H9 (cell line): ENCODE data around the gene IL17RE. TPM values are rescaled to one million over a fixed set of nuclear protein-coding genes. Genes with fewer than 3 reads are reported as not detected.

Experiments used
- DNase-seq: peaks from one replicate; pipeline ENCODE4 v3.0.0-alpha.2; 2017
- H2AFZ ChIP-seq: one replicate; pipeline ENCODE4 v1.6.1; 2013; ENCODE audit warnings: mild to moderate bottlenecking, low read length, control low read depth, moderate library complexity
- H2AK5ac ChIP-seq: 2 replicates; pipeline ENCODE4 v1.6.1; 2013; ENCODE audit warnings: low read length, control low read depth, mixed read lengths; ENCODE audit not compliant: insufficient read length
- H2BK120ac ChIP-seq: one replicate; pipeline ENCODE4 v1.6.1; 2013; ENCODE audit warnings: low read depth, mild to moderate bottlenecking, low read length, control low read depth, inconsistent platforms; ENCODE audit not compliant: poor library complexity, severe bottlenecking
- H2BK12ac ChIP-seq: 2 replicates; pipeline ENCODE4 v1.6.1; 2013; ENCODE audit warnings: low read length, control low read depth, mixed read lengths, low read depth; ENCODE audit not compliant: insufficient read length
- H2BK15ac ChIP-seq: 2 replicates; pipeline ENCODE4 v1.6.1; 2013; ENCODE audit warnings: low read depth, low read length, control low read depth
- H2BK20ac ChIP-seq: one replicate; pipeline ENCODE4 v1.6.1; 2013; ENCODE audit warnings: low read depth, mild to moderate bottlenecking, low read length, control low read depth, inconsistent platforms; ENCODE audit not compliant: poor library complexity, severe bottlenecking
- H2BK5ac ChIP-seq: 2 replicates; pipeline ENCODE4 v1.6.1; 2013; ENCODE audit warnings: low read length, control low read depth, mixed read lengths; ENCODE audit not compliant: insufficient read length
- H3K14ac ChIP-seq: 2 replicates; pipeline ENCODE4 v1.6.1; 2013; ENCODE audit warnings: low read length, control low read depth; ENCODE audit not compliant: insufficient read depth
- H3K18ac ChIP-seq: 2 replicates; pipeline ENCODE4 v1.6.1; 2013; ENCODE audit warnings: low read depth, mild to moderate bottlenecking, mixed read lengths, low read length, control low read depth; ENCODE audit not compliant: insufficient read length
- H3K23ac ChIP-seq: 2 replicates; pipeline ENCODE4 v1.6.1; 2013; ENCODE audit warnings: low read length, control low read depth, mixed read lengths, low read depth; ENCODE audit not compliant: insufficient read length
- H3K23me2 ChIP-seq: 2 replicates; pipeline ENCODE4 v1.6.1; 2013; ENCODE audit warnings: low read depth, mild to moderate bottlenecking, mixed read lengths, low read length, control low read depth; ENCODE audit not compliant: insufficient read length, poor library complexity, severe bottlenecking
- H3K27ac ChIP-seq: 2 replicates; pipeline ENCODE4 v1.5.1; 2013; ENCODE audit warnings: low read length, control low read depth, mixed read lengths, low read depth; ENCODE audit not compliant: insufficient read length
- H3K27me3 ChIP-seq: 2 replicates; pipeline ENCODE4 v1.6.1; 2013; ENCODE audit warnings: low read length, control low read depth, inconsistent platforms; ENCODE audit not compliant: insufficient read depth
- H3K4ac ChIP-seq: 2 replicates; pipeline ENCODE4 v1.6.1; 2013; ENCODE audit warnings: low read depth, mild to moderate bottlenecking, control low read depth, inconsistent platforms, low read length, moderate library complexity
- H3K4me1 ChIP-seq: 2 replicates; pipeline ENCODE4 v1.6.1; 2013; ENCODE audit warnings: low read length, control low read depth, inconsistent platforms; ENCODE audit not compliant: insufficient read depth
- H3K4me2 ChIP-seq: 2 replicates; pipeline ENCODE4 v1.6.1; 2013; ENCODE audit warnings: low read length, control low read depth, mixed read lengths; ENCODE audit not compliant: insufficient read length, insufficient read depth
- H3K56ac ChIP-seq: 2 replicates; pipeline ENCODE4 v1.6.1; 2013; ENCODE audit warnings: low read depth, mild to moderate bottlenecking, mixed read lengths, low read length, control low read depth; ENCODE audit not compliant: insufficient read length
- H3K79me1 ChIP-seq: 2 replicates; pipeline ENCODE4 v1.6.1; 2013; ENCODE audit warnings: low read depth, mild to moderate bottlenecking, moderate library complexity, low read length, control low read depth, inconsistent platforms; ENCODE audit not compliant: insufficient read depth, poor library complexity, severe bottlenecking
- H3K79me2 ChIP-seq: 2 replicates; pipeline ENCODE4 v1.6.1; 2013; ENCODE audit warnings: low read length, control low read depth, inconsistent platforms; ENCODE audit not compliant: insufficient read depth
- H3K9ac ChIP-seq: 2 replicates; pipeline ENCODE4 v1.6.1; 2013; ENCODE audit warnings: low read length, control low read depth, mixed read lengths; ENCODE audit not compliant: insufficient read length; ENCODE audit errors: extremely low read depth
- H3K9me3 ChIP-seq: one replicate; pipeline ENCODE4 v1.6.1; 2013; ENCODE audit warnings: low read depth, low read length, inconsistent platforms; ENCODE audit not compliant: control insufficient read depth
- H3T11ph ChIP-seq: one replicate; pipeline ENCODE4 v1.6.1; 2013; ENCODE audit warnings: mild to moderate bottlenecking, low read length, control low read depth, inconsistent platforms
- H4K20me1 ChIP-seq: one replicate; pipeline ENCODE4 v1.6.1; 2013; ENCODE audit not compliant: control insufficient read depth, insufficient read length, insufficient read depth
- H4K5ac ChIP-seq: 2 replicates; pipeline ENCODE4 v1.6.1; 2013; ENCODE audit warnings: low read depth, mild to moderate bottlenecking, mixed read lengths, low read length, control low read depth; ENCODE audit not compliant: insufficient read length
- H4K8ac ChIP-seq: replicated peaks from 2 replicates; pipeline ENCODE4 v1.6.1; 2013; ENCODE audit warnings: low read length, control low read depth, mixed read lengths, low read depth; ENCODE audit not compliant: insufficient read length
- H4K91ac ChIP-seq: 2 replicates; pipeline ENCODE4 v1.6.1; 2013; ENCODE audit warnings: low read depth, mild to moderate bottlenecking, moderate library complexity, mixed read lengths, low read length, control low read depth; ENCODE audit not compliant: insufficient read length
- H3K27ac Mint-ChIP-seq, 3 experiments: 2 replicates in 2 of 3; 3 replicates in 1 of 3; pipeline ENCODE4 v1.8.0; 2020 to 2021; ENCODE audit warnings: mixed read lengths in 3 of 3, mild to moderate bottlenecking in 1 of 3, moderate library complexity in 1 of 3
- H3K27me3 Mint-ChIP-seq: 2 replicates; pipeline ENCODE4 v1.8.0; 2021; ENCODE audit warnings: low read depth, mild to moderate bottlenecking, moderate library complexity, mixed read lengths
- H3K36me3 Mint-ChIP-seq, 3 experiments: 2 replicates in 2 of 3; 3 replicates in 1 of 3; pipeline ENCODE4 v1.8.0; 2020 to 2021; ENCODE audit warnings: low read depth in 3 of 3, mixed read lengths in 3 of 3; ENCODE audit not compliant: insufficient read depth in 1 of 3
- H3K4me1 Mint-ChIP-seq, 2 experiments: 2 replicates each; pipeline ENCODE4 v1.8.0; 2020; ENCODE audit warnings: mixed read lengths in 2 of 2
- H3K4me3 Mint-ChIP-seq, 2 experiments: 2 replicates in 1 of 2; 3 replicates in 1 of 2; pipeline ENCODE4 v1.8.0; 2020 to 2021; ENCODE audit warnings: mild to moderate bottlenecking in 2 of 2, mixed read lengths in 2 of 2, moderate library complexity in 1 of 2
- H3K9me3 Mint-ChIP-seq, 2 experiments: 2 replicates in 1 of 2; 3 replicates in 1 of 2; pipeline ENCODE4 v1.8.0; 2020; ENCODE audit warnings: mild to moderate bottlenecking in 2 of 2, mixed read lengths in 2 of 2, moderate library complexity in 1 of 2
- CTCF ChIP-seq: fragments of 200-600 bp; sonication (generic); conservative IDR thresholded peaks from 3 replicates; pipeline ENCODE4 v1.8.0; 2021; ENCODE audit warnings: antibody characterized with exemption, mild to moderate bottlenecking
- WGBS: extraction: QIAGEN DNeasy Blood & Tissue Kit; methylation state at CpG from one replicate; pipeline ENCODE4 v1.1.7; 2013; ENCODE audit warnings: missing lambda C conversion rate, low lambda C conversion rate, mixed read lengths; ENCODE audit not compliant: insufficient read length; ENCODE audit errors: extremely low coverage; 5-methylcytosine and 5-hydroxymethylcytosine counted together
- total RNA-seq: library from RNA; stranded (reverse); gene quantifications from 2 replicates; pipeline ENCODE4 v1.2.1, GENCODE V29; 2021

Gene IL17RE
- total RNA-seq, 1 experiment from 2014 or later, result 2.1 TPM

- peaks cover 15% of the 10 kb centered on the region for H3K23me2 ChIP-seq
Observed at GRCh38 chr3:9914559-9915253, 12.1 kb downstream of the IL17RE start.

More at GRCh38 chr3:9914559-9915253, 12.1 kb downstream of the IL17RE start:
- H3K27ac Mint-ChIP-seq, result no peak overlapping the region
- peaks cover 0 to 5% (median 0%) of the 10 kb centered on the region in 3 experiments; a peak in 1 of 7 replicates for H3K36me3 Mint-ChIP-seq
- no peak for TF ChIP-seq CTCF
- H2BK20ac ChIP-seq, result no peak overlapping the region
- H2BK5ac ChIP-seq, result no peak overlapping the region
- no peaks in the 10 kb centered on the region for H4K20me1 ChIP-seq
- H3K56ac ChIP-seq, result no peak overlapping the region
- H3K4me2 ChIP-seq, result peak overlapping the region; percentile 76
- H3K27me3 Mint-ChIP-seq, result peaks cover 17% of the 10 kb centered on the region
- H3K9ac ChIP-seq, result no peak overlapping the region
- H3K27me3 ChIP-seq, result no peaks in the 10 kb centered on the region; the same call in 1 of the 2 replicates
- H3K27ac ChIP-seq, result no peak overlapping the region
- no peak overlapping the region for H3K23ac ChIP-seq
- peaks cover 15 to 27% of the 10 kb centered on the region in 2 experiments for H3K4me1 Mint-ChIP-seq
- peak overlapping the region; percentile 69 to 70 for H3K4me3 Mint-ChIP-seq
- WGBS, result no CpG with 5 or more reads among the region's 15 CpGs
- no peaks in the 10 kb centered on the region for H3K79me2 ChIP-seq
- no peaks in the 10 kb centered on the region; a peak in 2 of 5 replicates for H3K9me3 Mint-ChIP-seq
- peaks cover 4% of the 10 kb centered on the region; the same call in 1 of the 2 replicates for H3K4me1 ChIP-seq
- H2BK15ac ChIP-seq, result no peak overlapping the region
- no peak overlapping the region for H4K8ac ChIP-seq
- no peaks in the 10 kb centered on the region for H3K79me1 ChIP-seq
- no peak overlapping the region for H2AK5ac ChIP-seq
- H2AFZ ChIP-seq, result no peak overlapping the region
- no peaks in the 10 kb centered on the region for H3K9me3 ChIP-seq
- H3K4ac ChIP-seq, result no peak overlapping the region
- H3K14ac ChIP-seq, result no peak overlapping the region
- no peak overlapping the region for H4K91ac ChIP-seq
- H4K5ac ChIP-seq, result no peak overlapping the region
- H3T11ph ChIP-seq, result no peak overlapping the region
- H2BK120ac ChIP-seq, result no peak overlapping the region
- peak; percentile 73 for DNase-seq
- H3K18ac ChIP-seq, result no peak overlapping the region
- H2BK12ac ChIP-seq, result no peak overlapping the region
